ENCODE data around the gene CCDC107. TPM values are rescaled to one million over a fixed set of nuclear protein-coding genes. Genes with fewer than 3 reads are reported as not detected.

CCDC107 gene
- total RNA-seq, 2 donors from 2014 or later = 10.6 to 15.3 TPM

- H3K9ac ChIP-seq (ENCODE audit: extremely low read depth, low read length, poor library complexity, severe bottlenecking) = peak overlapping the region; percentile 76
- 5 to 15% methylated on average over 6 to 11 of the region's 11 CpGs for WGBS, 2 experiments (ENCODE audit: insufficient coverage in 1 of 2, insufficient read length in 1 of 2)
- no peak overlapping the region for H3K27ac ChIP-seq (ENCODE audit: low read depth, low read length)
- peaks cover 4% of the 10 kb centered on the region for H3K36me3 Mint-ChIP-seq (ENCODE audit: low read depth)
- H3K27ac Mint-ChIP-seq = peak overlapping the region; percentile 93
- no peaks in the 10 kb centered on the region for H3K36me3 ChIP-seq (ENCODE audit: control insufficient read depth, insufficient read depth, low read length)
- peak overlapping the region; percentile 98 for H3K4me3 ChIP-seq (ENCODE audit: low read length)
- H3K27me3 Mint-ChIP-seq (ENCODE audit: insufficient read depth) = peaks cover 12% of the 10 kb centered on the region
- H3K9me3 ChIP-seq (ENCODE audit: control insufficient read depth, low read length) = no peaks in the 10 kb centered on the region
- no peaks in the 10 kb centered on the region for H3K4me1 ChIP-seq (ENCODE audit: control insufficient read depth, insufficient read depth, low read length)
- no peak for TF ChIP-seq CTCF (conservative IDR thresholded peaks at IDR 0.05)
- peaks cover 3% of the 10 kb centered on the region for H3K4me1 Mint-ChIP-seq
- H3K27me3 ChIP-seq (ENCODE audit: control insufficient read depth, insufficient read depth, low read length, poor library complexity, severe bottlenecking) = no peaks in the 10 kb centered on the region
- H3K4me3 Mint-ChIP-seq = peak overlapping the region; percentile 80
- DNase-seq = peak; percentile 91
- peaks cover 2% of the 10 kb centered on the region for H3K9me3 Mint-ChIP-seq
These were observed 11.9 kb upstream of the CCDC107 start for GRCh38 chr9:35646153-35646532.

- no peaks in the 10 kb centered on the region for H3K9me3 Mint-ChIP-seq
- 0 to 3% methylated on average over 27 to 58 of the region's 58 CpGs for WGBS, 2 experiments (ENCODE audit: insufficient coverage in 1 of 2, insufficient read length in 1 of 2)
These were observed 11.4 kb upstream of the CCDC107 start for GRCh38 chr9:35646533-35647265.

More at GRCh38 chr9:35646533-35647265, 11.4 kb upstream of the CCDC107 start:
- Mint-ChIP-seq H3K36me3 (ENCODE audit: low read depth) (peaks cover 4% of the 10 kb centered on the region), H3K4me1 (peaks cover 3% of the 10 kb centered on the region), H3K27ac (peak overlapping the region; percentile 93), H3K4me3 (peak overlapping the region; percentile 80), H3K27me3 (ENCODE audit: insufficient read depth) (peaks cover 12% of the 10 kb centered on the region)
- H3K36me3 ChIP-seq (ENCODE audit: control insufficient read depth, insufficient read depth, low read length) = no peaks in the 10 kb centered on the region
- peak; percentile 97 for DNase-seq
- no peaks in the 10 kb centered on the region for H3K27me3 ChIP-seq (ENCODE audit: control insufficient read depth, insufficient read depth, low read length, poor library complexity, severe bottlenecking)
- peak overlapping the region; percentile 76 for H3K9ac ChIP-seq (ENCODE audit: extremely low read depth, low read length, poor library complexity, severe bottlenecking)
- H3K4me1 ChIP-seq (ENCODE audit: control insufficient read depth, insufficient read depth, low read length) = no peaks in the 10 kb centered on the region
- TF ChIP-seq CTCF (conservative IDR thresholded peaks at IDR 0.05) = peak; percentile 86
- H3K4me3 ChIP-seq (ENCODE audit: low read length) = peak overlapping the region; percentile 98
- H3K9me3 ChIP-seq (ENCODE audit: control insufficient read depth, low read length) = no peaks in the 10 kb centered on the region
- peak overlapping the region; percentile 24 for H3K27ac ChIP-seq (ENCODE audit: low read depth, low read length)
